ENCODE data around the gene BEND4.
"Not testable (repeated sequence)": the region's sequence is repeated elsewhere in the genome, so short reads cannot be mapped to it uniquely, and the experiment has no call there.

BEND4 gene

GRCh38 chr4:42152507-42153504 is at the start of gene BEND4:
Gene BEND4, minus strand, starts transcription at chr4:42152655. Its CDS starts 512 bp downstream, at chr4:42152143.
- no peak for DNase-seq

- no peak for DNase-seq
Measured at GRCh38 chr4:42197341-42197740, 44.9 kb upstream of the BEND4 start.

- no peak for DNase-seq
Measured at GRCh38 chr4:42172921-42173320, 20.5 kb upstream of the BEND4 start.

- DNase-seq: no peak
Measured at GRCh38 chr4:42172128-42172790, 19.8 kb upstream of the BEND4 start.

GRCh38 chr4:42167709-42168108 is 15.3 kb upstream of the BEND4 start:
- DNase-seq: no peak

GRCh38 chr4:42166186-42166585 is 13.7 kb upstream of the BEND4 start:
- not testable (repeated sequence) for DNase-seq

- DNase-seq: no peak
Measured at GRCh38 chr4:42159271-42160001, 7.0 kb upstream of the BEND4 start.

GRCh38 chr4:42151568-42152506 is 618 bp downstream of the BEND4 start:
- peak; percentile 4 for DNase-seq

- DNase-seq: no peak
Measured at GRCh38 chr4:42150653-42151567, 1.5 kb downstream of the BEND4 start.

GRCh38 chr4:42149004-42149403 is 3.5 kb downstream of the BEND4 start:
- no peak for DNase-seq

- peak; percentile 12 for DNase-seq
Measured at GRCh38 chr4:42148425-42148824, 4.0 kb downstream of the BEND4 start.

- DNase-seq: no peak
Measured at GRCh38 chr4:42144028-42144427, 8.4 kb downstream of the BEND4 start.

GRCh38 chr4:42142591-42142990 is 9.9 kb downstream of the BEND4 start:
- DNase-seq: no peak

GRCh38 chr4:42136371-42136770 is 16.1 kb downstream of the BEND4 start:
- DNase-seq: no peak

- no peak for DNase-seq
Measured at GRCh38 chr4:42133006-42133405, 19.4 kb downstream of the BEND4 start.

GRCh38 chr4:42132099-42132498 is 20.4 kb downstream of the BEND4 start:
- DNase-seq: no peak

GRCh38 chr4:42123071-42123644 is 29.3 kb downstream of the BEND4 start:
- no peak for DNase-seq

- no peak for DNase-seq
Measured at GRCh38 chr4:42122237-42122636, 30.2 kb downstream of the BEND4 start.

- no peak for DNase-seq
Measured at GRCh38 chr4:42119886-42120285, 32.6 kb downstream of the BEND4 start.

GRCh38 chr4:42112846-42113245 is 39.6 kb downstream of the BEND4 start:
- DNase-seq: peak; percentile 25

GRCh38 chr4:42104521-42104920 is 47.9 kb downstream of the BEND4 start:
- no peak for DNase-seq
